ENCODE results near the gene AP4M1.
A peak's percentile ranks its signal among the peaks of the same experiment; 100 is the strongest.

The AP4M1 gene

DNA sequence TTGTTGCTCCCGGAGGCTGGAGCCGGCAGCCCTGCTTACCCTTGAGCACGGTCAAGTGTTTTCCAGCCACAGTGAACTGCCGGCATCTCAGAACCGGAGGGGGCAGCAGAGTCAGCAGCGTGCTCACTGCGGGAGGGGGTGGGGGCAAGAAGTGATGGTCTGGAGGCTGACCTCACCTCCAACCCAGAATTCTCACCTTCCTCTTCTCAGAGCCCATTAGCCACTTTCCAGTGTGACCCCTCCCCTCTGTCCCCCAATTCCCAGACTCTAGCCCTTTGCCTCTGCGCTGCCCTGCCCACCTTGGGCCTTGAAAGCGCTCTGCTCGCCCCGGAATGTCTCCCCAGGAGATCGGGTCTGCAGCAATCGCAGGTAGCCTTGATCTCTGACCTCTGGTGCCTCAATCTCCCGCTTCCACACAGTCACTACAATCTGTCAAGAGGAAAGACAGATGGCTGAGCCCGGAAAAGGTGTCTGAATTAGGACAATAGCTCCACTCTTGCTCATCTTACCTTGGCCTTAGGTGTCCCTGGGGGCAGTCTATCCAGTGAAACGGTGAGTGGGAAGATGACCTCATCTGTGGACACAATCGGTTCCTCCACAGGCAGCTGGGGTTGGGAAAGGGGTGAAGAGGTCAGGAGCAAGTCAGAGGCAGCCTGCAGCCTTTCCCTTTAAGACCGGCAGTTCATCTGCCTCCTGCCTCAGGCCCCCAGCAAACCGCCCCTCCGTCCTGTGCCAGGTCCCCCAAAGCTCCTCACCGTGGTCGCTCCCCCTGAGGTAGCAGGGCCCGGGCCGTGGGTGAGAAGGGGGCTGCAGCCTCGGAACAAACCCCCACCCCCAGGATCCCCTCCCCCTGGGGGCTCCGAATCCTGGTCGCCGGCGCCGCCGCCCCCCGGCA lies 56.1 kb downstream of the AP4M1 start:
- peak; percentile 90 for DNase-seq (ENCODE audit: low spot score)

Measured in HuH-7.5 (cell line).